T-helper 2 cell (primary cell): ENCODE measurements around the gene CHTOP.
"Not testable (repeated sequence)": the region's sequence is repeated elsewhere in the genome, so short reads cannot be mapped to it uniquely, and the experiment has no call there.

Experiments used
- DNase-seq, 5 experiments: peaks; one replicate each; pipeline versions ENCODE4 v3.0.0 to v3.0.0-alpha.2; 2012 to 2022
- total RNA-seq, 2 donors: gene quantifications; one replicate each; lab custom pipeline; 2026; lab: John Stamatoyannopoulos, UW

CHTOP gene
- total RNA-seq, result 114 to 124 reads per million in 2 donors

- DNase-seq, result peak; percentile 86 to 97 (median 93)
Measured at GRCh38 chr1:153633754-153634665, at the start of gene CHTOP. TSS of gene CHTOP (plus strand) at chr1:153634066. CDS start at chr1:153636589, 2,523 bp downstream.

- no peak for DNase-seq
Measured at GRCh38 chr1:153585006-153585405, 48.9 kb upstream of the CHTOP start.

GRCh38 chr1:153586347-153586746 lies 47.5 kb upstream of the CHTOP start:
- no peak for DNase-seq

- DNase-seq, result no peak
Measured at GRCh38 chr1:153587314-153587713, 46.6 kb upstream of the CHTOP start.

DNA sequence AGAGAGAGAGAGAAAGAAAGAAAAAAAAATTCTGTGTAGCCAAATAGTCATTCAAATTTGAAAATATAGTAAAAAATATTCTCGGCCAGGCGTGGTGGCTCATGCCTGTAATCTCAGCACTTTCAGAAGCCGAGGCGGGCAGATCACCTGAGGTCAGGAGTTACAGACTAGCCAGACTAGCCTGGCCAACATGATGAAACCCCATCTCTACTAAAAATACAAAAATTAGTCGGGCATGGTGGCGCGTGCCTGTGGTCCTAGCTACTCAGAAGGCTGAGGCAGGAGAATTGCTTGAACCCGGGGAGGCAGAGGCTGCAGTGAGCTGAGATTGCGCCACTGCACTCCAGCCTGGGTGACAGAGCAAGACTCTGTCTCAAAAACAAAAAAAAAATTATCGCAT lies 45.8 kb upstream of the CHTOP start:
- DNase-seq, result not testable (repeated sequence)

GRCh38 chr1:153588482-153588881 lies 45.4 kb upstream of the CHTOP start:
- no peak for DNase-seq

DNA sequence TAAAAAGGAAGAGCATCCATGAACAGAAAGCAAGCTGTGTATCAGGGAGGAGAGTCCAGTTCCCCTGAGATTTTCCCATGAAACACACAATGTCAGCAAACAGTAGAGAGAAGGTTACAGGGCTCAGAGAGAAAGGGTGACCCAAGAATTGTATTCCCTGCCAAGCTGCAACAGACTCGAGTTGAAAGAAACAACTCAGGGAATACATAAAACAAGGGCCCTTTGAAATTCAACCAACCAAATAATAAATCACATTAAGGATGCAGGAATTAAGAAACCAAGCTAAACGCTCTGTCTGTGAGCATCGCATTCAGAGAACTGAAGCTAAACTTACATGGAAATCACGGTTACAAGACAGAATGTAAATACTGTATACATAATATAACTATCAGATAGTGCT lies 41.1 kb upstream of the CHTOP start:
- DNase-seq, result no peak

GRCh38 chr1:153597206-153597605 lies 36.7 kb upstream of the CHTOP start:
- peak in 1 of 5 experiments; percentile 65 for DNase-seq

- DNase-seq, result peak in 1 of 5 experiments; percentile 47
Measured at GRCh38 chr1:153598309-153599172, 35.3 kb upstream of the CHTOP start.

DNA sequence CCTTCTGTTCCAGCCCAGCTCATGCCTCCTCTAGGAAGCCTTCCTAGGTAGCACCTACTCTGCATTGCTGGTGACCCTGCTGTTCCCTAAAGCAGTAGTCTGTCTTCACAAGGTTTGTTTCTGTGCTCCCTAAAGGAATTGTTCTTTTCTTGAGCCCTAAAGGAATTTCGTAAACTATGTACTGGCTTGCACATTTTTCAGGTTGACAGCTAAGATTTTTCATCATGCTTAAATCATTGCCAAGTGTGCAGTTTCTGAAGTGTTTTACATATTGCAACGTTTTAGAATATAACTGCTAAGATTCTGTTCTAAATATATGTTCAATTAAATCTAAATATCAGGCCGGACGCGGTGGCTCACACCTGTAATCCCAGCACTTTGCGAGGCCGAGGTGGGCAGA lies 34.0 kb upstream of the CHTOP start:
- DNase-seq, result no peak

GRCh38 chr1:153602749-153603148 lies 31.1 kb upstream of the CHTOP start:
- no peak for DNase-seq

GRCh38 chr1:153606194-153606593 lies 27.7 kb upstream of the CHTOP start:
- no peak for DNase-seq

- DNase-seq, result no peak
Measured at GRCh38 chr1:153607381-153607780, 26.5 kb upstream of the CHTOP start.

DNA sequence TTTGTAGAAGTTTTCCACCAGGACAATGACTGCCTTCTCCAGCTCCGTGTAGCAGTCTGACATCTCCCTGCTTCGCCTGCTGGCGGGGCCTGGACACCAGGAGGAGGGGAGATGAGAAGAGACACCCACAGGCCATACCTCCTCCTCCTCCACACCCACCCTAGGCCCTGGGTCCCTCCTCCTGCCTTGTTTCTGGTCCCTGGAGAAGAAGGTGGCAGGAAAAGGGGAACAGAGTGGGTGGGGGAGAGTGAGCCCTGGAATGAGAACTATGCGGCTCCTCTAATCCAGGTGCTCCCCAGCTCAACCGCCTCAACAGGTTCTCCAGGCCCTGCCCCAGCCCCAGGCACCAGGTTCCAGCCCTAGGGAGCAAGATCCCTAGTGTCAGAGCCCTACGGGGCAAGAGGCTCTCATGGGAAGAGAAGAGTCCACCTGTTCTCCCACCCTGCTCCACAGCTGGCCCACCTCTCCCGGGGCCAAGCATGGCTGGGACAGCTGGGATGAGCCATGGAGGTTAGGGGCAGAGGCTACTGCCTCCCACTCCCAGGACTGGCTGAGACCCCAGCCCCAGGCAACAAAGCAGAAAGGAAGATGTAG lies 25.7 kb upstream of the CHTOP start:
- DNase-seq, result no peak

GRCh38 chr1:153608742-153609584 lies 24.9 kb upstream of the CHTOP start:
- DNase-seq, result no peak

DNA sequence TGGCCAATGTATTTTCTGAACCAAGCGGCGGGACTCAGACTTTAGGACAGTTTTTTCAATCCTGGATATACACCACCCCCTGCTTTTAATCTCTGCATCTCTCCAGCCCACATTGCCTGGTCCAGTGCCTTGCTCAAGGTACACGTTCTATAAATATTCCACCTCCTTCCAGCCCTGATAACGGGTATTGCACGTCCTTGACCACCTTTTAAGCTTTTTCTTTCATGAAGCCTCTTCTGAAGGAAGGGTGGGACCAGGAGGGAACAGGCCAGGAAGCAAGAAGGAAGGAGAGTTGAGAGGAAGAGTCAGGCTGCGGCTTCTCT lies 24.3 kb upstream of the CHTOP start:
- DNase-seq, result no peak

DNA sequence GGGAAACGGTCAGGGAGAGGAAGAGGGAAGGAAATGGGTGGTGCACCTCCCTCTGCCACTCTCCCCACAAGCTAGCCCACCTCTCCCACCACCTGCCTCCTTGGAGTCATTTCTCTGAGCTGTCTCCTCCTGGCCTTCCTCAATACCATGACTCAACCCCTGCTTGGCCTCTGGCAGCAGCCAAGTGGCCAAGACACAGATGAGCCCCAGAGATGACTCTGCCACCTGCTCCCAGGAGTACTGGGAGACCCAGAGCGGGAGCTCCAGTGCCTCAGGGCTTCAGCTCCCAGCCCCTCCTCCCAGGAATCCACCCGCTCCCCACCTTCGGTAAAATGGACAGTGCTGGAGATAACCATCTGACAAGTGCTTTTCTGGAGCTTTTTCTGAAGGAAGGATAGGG lies 23.5 kb upstream of the CHTOP start:
- no peak for DNase-seq

GRCh38 chr1:153610811-153611301 lies 23.0 kb upstream of the CHTOP start:
- no peak for DNase-seq

DNA sequence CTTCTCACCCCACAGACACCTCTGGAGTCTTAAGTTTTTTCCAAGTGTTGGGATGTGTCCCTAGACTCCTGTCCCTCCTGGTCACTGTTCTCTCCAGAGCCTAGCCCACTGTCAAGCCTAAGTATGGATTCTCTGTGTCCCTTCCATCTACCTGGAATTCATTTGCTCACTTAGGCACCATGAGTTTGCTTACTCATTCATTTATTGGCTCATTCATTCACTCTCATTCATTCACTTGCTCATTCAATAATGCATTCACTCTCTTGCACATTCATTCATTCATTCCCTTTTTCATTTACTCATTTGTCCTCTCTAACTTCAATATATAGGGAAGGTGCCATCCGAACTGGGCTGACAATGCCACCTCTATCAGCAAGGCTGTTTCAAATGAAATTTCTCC lies 22.5 kb upstream of the CHTOP start:
- no peak for DNase-seq

DNA sequence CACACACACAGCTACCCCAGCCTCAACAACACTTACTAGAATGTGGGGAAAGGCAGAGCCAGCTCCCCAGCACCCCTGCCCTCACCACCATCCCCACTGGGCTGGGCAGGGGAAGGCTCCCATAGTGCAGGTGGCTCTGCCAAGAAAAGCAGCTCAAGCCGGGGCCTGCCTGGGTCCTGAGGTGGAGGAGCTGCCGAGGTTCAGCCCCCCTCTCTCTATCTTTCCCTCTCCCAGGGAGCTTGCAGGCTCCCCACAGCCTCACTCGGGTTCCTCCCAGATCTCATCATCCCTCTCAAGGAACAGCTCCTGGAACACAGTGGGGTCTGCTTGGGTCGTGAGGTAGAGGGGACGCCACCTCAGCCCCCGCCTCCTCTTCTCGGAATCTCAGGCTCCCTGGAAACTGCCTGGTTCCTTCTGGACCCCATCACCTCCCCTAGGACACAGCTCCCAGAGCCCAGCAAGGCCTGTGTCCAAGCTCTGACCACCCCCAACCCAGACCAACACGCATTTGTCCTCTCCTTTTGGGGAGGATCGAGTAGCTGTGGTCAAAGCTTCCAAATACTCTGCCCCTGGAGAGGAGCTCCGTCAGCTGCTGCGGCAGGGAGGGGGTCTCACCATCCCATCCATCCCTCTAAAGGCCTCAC lies 21.6 kb upstream of the CHTOP start:
- no peak for DNase-seq

- no peak for DNase-seq
Measured at GRCh38 chr1:153612755-153613331, 21.0 kb upstream of the CHTOP start, which contains the start of gene S100A16. TSS of gene S100A16 (minus strand) at chr1:153613137. CDS start at chr1:153608151, 4,986 bp downstream.
